ENCODE measurements around the gene RNASEH2B.

RNASEH2B gene

DNA sequence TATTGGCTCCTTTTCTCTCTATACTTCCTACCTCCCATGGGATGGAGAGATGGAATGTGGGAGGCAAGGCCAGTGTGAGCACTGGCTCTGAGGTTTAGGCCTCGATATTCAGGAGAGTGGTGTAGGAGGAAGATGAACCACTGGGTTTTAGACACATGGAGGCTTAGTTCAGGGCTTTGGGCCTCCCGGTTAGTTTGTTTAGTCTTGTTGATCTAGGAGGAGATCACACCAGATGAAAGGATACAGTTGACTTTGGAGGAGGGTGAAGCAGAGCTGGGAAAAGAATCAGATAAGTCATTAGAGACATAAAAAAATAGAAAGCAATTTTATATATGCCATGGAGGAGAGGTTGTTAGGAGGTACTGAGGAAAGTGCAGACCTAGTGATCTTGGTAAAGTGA, 30.9 kb downstream of the RNASEH2B start:
- no peak for DNase-seq (ENCODE audit: low read depth in 2 of 2)

DNA sequence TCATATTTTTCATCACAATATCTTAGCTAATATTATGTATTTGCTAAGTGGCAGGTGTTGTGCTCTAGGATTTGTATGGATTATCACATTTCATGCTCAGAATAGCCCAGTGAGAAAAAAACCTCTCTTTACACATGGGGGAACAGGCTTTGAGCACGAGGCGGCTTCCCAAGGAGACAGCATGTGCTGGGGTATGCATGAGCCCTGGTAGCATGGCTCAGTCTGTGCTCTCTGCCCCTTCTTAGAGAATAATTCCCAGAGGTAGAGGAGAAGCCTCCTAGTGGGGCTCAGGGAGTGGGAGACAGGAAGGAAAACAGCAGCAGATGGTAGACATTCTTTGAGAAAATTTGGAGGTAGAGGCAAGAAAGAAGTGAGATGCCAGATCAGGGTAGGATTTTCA, 31.6 kb downstream of the RNASEH2B start:
- no peak for DNase-seq (ENCODE audit: low read depth in 2 of 2)

DNA sequence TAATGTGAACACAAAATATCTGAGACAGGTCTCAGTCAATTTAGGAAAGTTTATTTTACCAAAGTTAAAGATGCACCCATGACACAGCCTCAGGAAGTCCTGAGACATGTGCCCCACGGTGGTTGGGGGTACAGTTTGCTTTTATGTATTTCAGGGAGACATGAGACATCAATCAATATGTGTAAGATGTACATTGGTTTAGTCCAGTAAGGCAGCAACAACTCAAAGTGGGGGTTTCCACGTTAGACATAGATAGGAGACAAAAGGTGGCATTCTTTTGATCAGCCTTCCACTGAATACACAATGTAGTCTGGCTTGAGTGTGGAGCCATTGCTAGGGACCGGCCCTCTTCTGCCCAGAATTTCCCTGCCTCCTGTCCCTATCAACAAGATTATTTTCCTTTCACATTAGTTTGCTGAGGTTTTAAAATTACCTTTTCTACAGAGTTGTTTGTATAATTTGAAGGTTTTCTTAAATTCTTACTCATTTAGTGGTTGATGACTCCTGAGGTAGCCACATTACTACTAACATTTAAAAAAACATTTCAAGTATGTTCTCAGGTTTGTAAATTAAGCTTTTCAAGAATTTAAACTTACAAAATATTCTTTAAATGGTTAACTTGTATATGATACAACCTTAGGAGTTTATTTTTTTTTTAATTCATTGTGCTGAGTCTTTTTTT, 33.2 kb downstream of the RNASEH2B start:
- DNase-seq (ENCODE audit: low read depth in 2 of 2), result no peak

DNA sequence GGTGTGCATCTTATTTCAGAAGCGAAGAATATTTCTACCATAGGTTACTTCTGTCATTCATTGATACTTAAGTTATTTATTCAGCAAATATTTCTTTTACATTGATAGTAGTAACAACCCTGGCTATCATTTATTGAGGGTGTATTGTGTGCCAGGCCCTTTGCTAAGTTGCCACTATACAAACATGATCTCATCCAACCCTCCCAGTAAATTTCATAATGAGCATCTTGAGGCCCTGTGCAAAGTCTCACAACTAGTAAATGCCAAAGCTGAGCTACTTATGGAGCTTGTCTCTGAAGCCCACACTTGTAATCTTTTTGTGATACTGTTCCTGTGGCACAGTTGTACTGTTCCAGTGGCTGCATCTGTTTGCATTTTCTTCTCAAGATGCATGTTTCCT, 36.1 kb downstream of the RNASEH2B start:
- no peak for DNase-seq (ENCODE audit: low read depth in 2 of 2)

DNA sequence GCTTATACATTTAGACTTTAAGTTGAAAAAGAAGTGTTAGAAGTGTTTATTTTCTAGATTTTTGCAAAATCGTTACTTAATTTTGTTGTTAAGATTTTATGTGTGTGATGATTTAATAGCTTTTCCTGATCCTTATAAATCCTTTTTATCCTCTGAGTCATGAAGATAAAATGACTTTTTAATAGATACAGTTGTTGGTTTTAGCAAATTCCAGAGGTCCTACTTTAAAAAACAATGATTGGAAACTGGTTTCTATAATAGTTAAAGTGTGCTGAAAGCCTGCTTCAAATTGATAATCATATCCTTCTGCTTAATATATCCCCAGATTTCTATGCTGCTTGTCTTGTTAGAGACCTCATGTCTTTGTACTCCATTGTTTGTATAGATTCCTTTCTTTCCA, 39.0 kb downstream of the RNASEH2B start:
- DNase-seq (ENCODE audit: low read depth in 2 of 2), result no peak

DNA sequence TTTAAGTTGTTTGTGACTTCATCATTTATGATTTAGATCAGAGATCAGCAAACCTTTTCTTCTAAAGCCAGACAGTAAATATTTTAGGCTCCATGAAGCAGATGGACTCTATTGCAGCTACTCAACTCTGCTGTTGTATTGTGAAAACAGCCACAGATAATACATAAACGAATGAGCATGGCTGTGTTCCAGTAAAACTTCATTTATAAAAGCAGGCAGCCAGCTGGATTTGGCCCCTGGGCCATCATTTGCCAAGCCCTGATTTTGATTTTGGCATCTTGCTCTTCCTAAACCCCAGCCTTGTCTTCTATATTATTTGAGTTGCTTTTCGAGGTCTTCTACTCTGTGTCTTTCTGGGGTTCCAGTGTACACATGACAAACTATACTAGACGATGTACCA, 41.3 kb downstream of the RNASEH2B start:
- DNase-seq (ENCODE audit: low read depth in 2 of 2), result no peak

DNA sequence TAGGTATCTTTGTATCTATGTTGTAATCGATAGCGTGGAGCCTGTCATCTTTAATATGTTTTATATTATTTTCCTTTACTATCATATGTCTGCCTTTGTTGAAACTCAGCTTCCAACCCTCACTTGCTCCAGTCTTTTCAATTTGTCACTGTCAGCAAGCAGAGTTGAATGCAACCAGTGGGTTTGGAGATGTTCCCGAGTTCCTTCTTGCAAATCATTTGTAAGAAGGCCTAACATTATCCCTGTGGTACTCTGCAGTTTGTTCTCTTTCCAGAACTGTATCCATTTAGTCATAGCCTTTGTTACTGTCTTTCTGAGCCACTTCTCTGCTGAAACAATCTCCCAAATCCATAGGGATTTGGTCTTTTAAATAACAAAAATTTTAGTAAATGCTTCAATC, 41.8 kb downstream of the RNASEH2B start:
- DNase-seq (ENCODE audit: low read depth in 2 of 2), result no peak

DNA sequence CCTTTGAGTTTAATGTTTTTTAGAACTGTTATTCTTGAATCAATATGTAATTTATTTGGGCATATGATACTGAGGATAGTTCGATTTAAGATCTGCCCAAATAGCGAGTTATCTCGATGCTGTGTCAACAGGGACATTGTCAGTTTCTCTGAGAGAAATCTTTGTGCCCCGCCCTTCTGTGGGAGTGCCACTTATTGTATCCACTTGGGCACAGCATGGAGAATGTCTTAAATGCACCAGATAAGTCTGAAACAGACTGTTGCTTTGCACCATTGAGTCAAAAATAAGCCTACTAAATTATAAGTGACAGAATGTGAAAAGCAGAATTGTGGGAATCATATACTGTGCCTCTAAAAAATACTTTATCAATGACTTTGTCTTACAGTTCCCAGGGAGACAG, 45.6 kb downstream of the RNASEH2B start:
- no peak for DNase-seq (ENCODE audit: low read depth in 2 of 2)

DNA sequence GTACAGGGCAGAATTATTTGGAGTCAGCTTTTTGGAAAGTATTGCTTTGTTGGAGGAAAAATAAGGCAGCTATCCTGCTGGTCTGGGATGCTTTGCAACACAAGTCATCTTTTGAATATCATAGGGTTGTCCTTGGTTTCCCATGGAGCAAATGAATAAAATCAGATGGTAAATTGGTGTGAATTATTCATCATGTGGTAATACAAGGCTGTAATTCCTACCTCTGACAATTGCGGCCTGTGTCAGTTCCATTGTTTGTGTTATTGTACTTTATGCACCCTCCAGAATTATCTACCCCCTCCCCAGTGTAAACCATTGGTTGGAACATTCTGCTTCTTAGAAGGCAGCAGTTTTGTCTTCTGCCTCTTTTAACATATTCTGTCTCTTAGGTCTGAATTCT, 46.2 kb downstream of the RNASEH2B start:
- no peak for DNase-seq (ENCODE audit: low read depth in 2 of 2)

DNA sequence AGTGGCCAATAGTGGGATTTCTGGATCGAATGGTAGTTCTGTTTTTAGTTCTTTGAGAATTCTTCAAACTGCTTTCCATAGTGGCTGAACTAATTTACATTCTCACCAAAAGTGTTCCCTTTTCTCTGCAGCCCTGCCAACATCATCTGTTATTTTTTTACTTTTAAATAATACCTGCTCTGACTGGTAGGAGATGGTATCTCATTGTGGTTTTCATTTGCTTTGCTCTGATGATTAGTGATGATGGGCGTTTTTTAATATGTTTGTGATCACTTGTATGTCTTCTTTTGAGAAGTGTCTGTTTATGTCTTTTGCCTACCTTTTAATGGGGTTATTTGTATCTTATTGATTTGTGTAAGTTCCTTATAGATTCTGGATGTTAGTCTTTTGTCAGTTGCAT, 48.0 kb downstream of the RNASEH2B start:
- DNase-seq (ENCODE audit: low read depth in 2 of 2), result no peak

DNA sequence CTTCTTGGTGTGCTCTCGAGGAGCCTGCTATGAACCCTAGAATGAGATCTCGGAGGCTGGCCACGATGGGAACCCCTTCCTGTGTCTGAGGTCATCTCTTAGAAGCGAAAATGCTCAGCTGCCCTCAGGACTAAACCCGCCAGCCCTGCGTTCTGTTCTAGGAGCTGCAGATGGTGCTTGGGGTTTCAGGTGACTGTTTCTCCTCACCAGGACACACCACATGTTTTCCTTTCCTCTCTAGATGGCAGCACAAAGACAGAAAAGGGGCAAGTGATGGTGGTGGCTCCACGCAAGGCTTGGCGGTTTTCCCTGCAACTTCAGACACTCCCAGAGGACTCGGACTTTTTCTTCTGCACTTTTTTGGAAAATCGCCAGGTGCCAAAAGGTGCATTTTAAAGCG, 60.1 kb downstream of the RNASEH2B start:
- no peak for DNase-seq (ENCODE audit: low read depth in 2 of 2)

DNA sequence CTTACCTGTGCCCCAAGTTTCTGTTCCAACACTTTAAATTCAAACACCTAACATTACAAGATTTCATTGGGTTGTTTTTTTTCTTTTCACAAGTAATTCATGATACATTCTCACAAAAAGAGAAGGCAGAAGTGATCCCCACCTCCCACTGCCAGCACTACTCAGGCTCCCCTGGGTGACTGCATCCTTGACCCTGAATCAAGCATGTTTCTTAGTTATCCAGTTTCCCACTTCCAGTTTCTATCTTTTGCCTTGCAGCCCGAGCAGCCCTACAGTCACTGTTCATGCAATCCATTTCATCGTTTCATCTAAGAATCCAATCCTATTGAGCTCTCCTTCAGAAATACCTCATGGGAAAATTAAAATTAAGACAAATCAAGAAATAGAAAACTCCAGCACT, 61.4 kb downstream of the RNASEH2B start:
- DNase-seq (ENCODE audit: low read depth in 2 of 2), result no peak

DNA sequence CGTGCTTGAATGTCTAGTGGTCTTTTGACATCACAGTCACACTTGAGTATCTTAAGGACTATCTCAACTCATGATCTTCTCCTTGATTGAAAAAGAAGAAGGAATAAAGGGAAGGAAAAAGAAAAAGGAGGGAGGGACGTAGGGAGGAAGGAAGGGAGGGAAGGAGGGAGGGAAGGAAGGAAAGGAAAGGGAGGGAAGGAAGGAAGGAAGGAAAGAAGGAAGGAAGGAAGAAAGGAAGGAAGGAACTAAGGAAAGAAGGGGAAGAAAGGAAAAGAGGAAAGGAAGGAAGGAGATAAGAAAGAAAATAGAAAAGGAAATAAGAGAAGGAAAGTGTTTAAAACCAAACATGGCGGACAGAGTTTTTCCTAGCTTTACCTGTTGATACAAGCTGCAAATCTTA, 64.7 kb downstream of the RNASEH2B start:
- DNase-seq (ENCODE audit: low read depth in 2 of 2), result no peak

DNA sequence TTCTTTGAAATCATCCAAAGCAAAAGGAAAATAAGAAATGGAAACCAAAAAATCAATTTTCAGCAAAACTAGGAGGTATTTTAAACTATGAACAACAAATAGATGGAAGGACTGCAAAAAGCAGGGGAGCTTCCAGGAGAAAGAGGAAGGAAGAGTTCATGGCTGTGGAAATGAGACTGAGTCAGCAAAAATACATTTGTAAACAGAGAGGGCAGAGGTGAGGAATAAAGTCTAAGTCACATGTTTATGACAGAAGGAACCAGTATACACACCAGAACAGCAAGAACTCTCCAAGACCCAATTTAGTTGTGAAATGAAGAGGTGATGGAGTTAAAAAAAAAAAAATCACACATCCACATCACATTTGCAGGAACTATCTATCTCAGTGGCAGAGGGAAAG, 69.6 kb downstream of the RNASEH2B start:
- no peak for DNase-seq (ENCODE audit: low read depth in 2 of 2)

DNA sequence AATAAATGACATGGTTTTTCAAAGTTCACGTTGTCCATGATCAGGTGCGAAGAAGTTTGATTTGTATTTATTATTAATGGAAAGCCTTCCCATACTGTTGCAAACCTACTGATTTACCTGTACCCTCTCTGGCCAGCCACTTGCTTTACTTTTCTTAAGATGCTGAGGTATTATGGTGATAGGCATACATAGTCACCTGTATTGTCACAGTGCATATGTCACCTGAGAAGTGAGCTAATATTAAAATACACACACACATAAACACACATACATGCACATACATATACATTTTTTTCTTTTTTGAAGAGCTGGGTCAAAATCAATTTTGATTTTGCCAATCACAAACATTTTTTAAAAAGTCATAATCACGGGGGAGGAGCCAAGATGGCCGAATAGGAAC, 72.1 kb downstream of the RNASEH2B start:
- DNase-seq (ENCODE audit: low read depth in 2 of 2), result no peak

DNA sequence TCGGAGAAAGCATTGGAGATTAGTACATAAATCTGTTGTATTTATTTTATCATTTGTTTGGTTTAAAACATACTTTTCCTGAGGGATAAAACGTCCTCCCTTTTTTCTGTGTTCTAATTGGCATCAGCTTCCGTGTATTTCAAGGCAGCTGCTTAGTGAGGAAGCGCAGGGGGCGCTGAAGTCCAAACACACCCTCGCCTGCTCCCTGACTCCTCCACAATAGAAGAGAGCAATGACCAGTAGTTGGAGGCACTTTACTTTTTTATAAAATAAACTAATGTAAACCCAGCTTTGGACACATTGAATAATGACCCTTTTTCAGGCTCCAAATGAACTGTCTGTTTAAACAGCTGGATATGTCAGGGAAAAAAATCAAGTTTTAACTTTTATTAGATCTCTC, 79.9 kb downstream of the RNASEH2B start:
- no peak for DNase-seq (ENCODE audit: low read depth in 2 of 2)

DNA sequence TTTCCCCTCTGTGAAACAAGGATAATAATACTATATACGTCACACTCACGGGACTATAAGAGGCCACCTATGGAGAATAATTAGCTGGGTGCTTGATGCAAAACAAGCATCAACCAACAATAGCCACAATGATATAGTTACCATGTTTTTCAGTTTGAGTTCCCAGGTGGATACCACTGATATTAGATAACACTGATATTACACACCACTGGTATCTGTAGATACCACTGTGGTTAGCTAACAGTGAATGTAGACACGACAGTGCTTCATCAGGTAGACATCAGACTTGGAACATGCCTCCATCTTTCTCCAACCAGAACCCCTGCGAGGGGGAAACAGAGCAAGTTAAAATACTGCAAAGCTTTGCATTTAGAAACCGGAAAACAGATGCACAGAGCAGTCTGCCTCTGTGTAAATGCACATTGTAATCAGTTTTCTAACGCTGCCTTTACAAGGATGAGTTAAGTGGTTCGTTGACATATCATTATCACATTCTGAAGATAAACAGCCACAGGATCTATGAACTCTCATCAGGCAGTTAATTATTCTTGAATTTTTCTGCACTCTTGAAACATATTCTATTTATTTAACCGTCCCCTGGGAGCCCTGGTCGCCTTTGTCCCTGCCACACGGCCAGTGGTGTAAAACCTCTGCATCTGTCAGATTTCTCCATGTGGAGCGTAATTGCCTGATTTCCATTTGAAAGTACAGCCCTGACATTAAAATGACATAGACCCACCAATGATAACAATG, 80.7 kb downstream of the RNASEH2B start:
- DNase-seq (ENCODE audit: low read depth in 2 of 2), result no peak

DNA sequence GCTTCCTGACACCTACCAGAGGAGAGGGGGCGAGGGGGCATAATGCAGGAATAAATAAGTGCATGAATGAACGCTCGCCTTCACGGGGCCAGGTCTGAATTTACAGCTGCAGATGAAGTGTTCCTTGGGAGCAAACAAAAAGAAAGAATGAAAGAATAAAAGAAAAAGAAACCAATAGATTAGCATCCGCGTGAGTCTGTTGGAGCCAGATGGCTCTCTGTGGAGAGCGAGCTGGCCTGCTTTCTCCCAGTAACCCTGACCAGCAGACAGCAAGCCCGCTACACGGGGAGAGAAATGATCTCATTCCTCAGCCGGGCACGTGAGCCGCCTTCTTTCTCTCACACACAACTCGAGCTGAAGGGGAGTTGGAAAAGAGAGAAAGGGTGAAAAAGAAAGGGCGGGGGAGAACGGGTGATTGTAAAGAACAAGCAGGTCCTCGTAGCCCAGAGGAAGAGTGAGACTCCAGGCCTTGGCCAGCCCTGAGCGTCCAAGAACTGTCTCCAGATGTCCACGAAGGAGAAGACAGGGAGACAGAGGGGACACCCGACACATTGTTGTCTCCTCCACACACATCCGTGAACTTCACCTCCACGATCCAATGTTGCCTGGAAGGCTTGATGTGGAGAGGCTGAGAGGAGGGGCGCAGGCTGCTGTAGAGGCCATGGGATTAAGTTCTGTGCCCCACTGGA, 81.4 kb downstream of the RNASEH2B start:
- DNase-seq (ENCODE audit: low read depth in 2 of 2), result no peak

DNA sequence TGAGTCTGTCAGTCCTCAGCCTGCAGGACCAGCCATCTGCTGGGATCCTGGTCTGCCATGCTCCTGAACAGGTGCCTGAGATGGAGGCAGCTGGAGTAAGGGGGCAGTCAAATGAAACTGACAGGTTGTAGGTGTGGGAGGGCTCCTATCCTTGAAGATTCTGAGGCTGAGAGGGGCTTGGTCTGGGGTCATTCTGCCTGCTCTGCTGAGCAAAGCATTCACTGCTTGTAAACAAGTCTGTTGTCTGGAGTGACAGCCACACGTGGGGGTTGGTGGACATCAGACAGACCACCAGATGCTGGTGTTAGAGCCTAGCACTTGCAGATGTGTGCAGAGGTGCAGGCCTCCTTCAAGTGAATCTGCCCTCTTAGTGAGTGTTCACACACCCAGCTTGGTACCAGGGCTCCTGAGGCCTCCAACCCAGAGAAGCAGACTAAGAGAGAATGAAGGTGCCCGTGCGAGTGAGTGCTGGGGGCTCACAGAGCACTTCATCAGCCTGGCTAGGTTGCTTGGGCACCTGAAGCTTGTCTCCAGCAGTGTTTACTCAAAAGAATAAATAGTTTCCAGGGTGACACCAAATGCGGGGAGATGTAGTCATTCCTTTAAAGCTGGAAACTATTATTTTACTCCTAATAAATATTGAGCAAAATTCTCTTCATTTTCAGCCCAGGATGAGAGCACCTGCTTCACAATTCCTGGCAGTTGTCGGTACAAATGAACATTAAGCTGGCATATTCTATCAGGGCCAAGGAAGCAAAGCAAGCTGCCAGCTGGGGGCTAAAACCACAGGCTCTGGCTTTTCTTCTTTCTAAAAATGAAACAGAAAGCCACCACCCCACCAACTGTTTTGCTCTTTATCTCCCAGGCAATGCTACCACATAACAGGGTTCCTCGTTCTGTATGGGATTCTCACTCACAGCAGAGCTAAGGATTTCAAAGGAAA, 82.3 kb downstream of the RNASEH2B start:
- no peak for DNase-seq (ENCODE audit: low read depth in 2 of 2)

DNA sequence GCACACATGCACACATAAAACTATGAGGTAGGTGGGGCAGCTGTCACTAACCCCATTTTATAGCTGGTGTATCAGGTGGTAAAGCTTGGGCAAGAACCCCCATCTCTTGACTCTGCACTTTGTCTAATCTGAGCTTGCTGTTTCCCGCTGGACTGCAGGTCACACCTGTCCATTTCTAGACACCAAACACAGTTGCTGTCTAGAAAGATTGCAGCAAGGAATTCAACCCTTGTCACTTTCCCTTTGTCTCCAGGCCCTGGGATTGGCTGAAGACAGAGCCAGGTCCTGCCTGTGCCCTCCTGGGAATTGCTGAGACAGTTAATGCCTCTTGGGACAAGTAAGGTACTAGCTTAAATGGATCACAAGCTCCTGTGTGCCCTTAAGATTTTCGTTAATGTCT, 83.8 kb downstream of the RNASEH2B start:
- no peak for DNase-seq (ENCODE audit: low read depth in 2 of 2)

DNA sequence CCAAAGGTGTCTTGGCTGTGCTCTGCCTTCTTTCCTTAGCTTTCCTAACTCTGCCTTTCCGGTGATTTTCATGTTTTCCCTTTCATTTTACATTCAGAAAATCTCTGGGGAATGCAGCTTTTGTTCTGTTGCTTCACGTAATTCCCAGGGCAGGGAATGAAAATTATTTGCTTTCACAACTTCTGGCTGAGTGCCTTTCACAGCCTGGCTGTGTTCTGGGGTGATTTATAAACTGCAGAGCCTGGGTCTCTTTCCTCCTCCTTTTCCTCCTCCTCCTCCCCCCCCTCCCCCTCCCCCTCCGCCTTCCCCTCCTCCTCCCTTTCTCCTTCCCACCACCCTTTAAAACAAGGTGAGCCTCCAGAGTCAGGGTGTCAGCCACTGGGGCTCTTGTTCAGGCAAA, 84.3 kb downstream of the RNASEH2B start:
- no peak for DNase-seq (ENCODE audit: low read depth in 2 of 2)

DNA sequence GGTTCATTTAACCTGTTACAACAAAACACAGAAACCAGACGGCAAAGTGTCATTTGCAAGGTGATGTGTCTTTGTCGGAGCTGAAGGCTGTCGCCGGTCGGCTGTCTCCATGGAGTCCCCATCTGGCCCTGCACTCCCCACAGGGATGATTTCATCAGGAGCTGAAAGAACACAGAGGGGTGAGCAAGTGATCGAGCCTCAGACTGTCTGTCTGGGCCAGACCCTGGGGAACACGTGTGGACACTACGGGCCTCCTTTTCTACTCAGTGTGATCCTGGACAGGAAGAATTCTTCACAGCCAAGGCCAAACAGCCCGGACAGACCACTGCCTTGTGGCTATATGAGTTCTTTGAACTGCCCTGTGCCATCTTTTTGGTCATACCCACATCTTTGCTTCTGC, 85.1 kb downstream of the RNASEH2B start:
- DNase-seq (ENCODE audit: low read depth in 2 of 2), result no peak

Measured in stimulated activated CD4-positive, alpha-beta T cell treated with anti-CD3 and anti-CD28 coated beads, Interleukin-12 subunit alpha, Interleukin-12 subunit beta, amount 100 ng/mL, for 24 hours (primary cell).